ENCODE measurements around the gene FAM117A.
"Not testable (repeated sequence)": the region's sequence is repeated elsewhere in the genome, so short reads cannot be mapped to it uniquely, and the experiment has no call there.

Gene FAM117A

GRCh38 chr17:49766918-49767530, 3.1 kb upstream of the FAM117A start:
- TF ChIP-seq CTCF (IDR thresholded peaks at IDR 0.05; ENCODE audit: extremely low read depth, insufficient read depth, missing control alignments): no peak
- in situ Hi-C loops (cut with MboI; ENCODE audit: low pct_unique_long_range_greater_than_20kb, low sequenced_read_pairs, unreplicated experiment): no loop called here

GRCh38 chr17:49764559-49765180, 739 bp upstream of the FAM117A start:
- no peak for TF ChIP-seq CTCF (IDR thresholded peaks at IDR 0.05; ENCODE audit: extremely low read depth, insufficient read depth, missing control alignments)
- in situ Hi-C loops (cut with MboI; ENCODE audit: low pct_unique_long_range_greater_than_20kb, low sequenced_read_pairs, unreplicated experiment): no loop called here

More at GRCh38 chr17:49766918-49767530, 3.1 kb upstream of the FAM117A start:
- DNase-seq (ENCODE audit: low spot score): no peak

GRCh38 chr17:49762151-49762941, 1.6 kb downstream of the FAM117A start:
- in situ Hi-C loops (cut with MboI; ENCODE audit: low pct_unique_long_range_greater_than_20kb, low sequenced_read_pairs, unreplicated experiment): no loop called here
- TF ChIP-seq CTCF (IDR thresholded peaks at IDR 0.05; ENCODE audit: extremely low read depth, insufficient read depth, missing control alignments): no peak
- no peak for DNase-seq (ENCODE audit: low spot score)

More at GRCh38 chr17:49764559-49765180, 739 bp upstream of the FAM117A start:
- no peak for DNase-seq (ENCODE audit: low spot score)

GRCh38 chr17:49760932-49761558, 2.9 kb downstream of the FAM117A start:
- no peak for DNase-seq (ENCODE audit: low spot score)
- TF ChIP-seq CTCF (IDR thresholded peaks at IDR 0.05; ENCODE audit: extremely low read depth, insufficient read depth, missing control alignments): no peak
- in situ Hi-C loops (cut with MboI; ENCODE audit: low pct_unique_long_range_greater_than_20kb, low sequenced_read_pairs, unreplicated experiment): no loop called here

GRCh38 chr17:49760296-49760695, 3.6 kb downstream of the FAM117A start:
- DNase-seq (ENCODE audit: low spot score): no peak
- no peak for TF ChIP-seq CTCF (IDR thresholded peaks at IDR 0.05; ENCODE audit: extremely low read depth, insufficient read depth, missing control alignments)
- in situ Hi-C loops (cut with MboI; ENCODE audit: low pct_unique_long_range_greater_than_20kb, low sequenced_read_pairs, unreplicated experiment): no loop called here

GRCh38 chr17:49759203-49759602, 4.7 kb downstream of the FAM117A start:
- in situ Hi-C loops (cut with MboI; ENCODE audit: low pct_unique_long_range_greater_than_20kb, low sequenced_read_pairs, unreplicated experiment): no loop called here
- no peak for TF ChIP-seq CTCF (IDR thresholded peaks at IDR 0.05; ENCODE audit: extremely low read depth, insufficient read depth, missing control alignments)
- DNase-seq (ENCODE audit: low spot score): no peak

- in situ Hi-C loops (cut with MboI; ENCODE audit: low pct_unique_long_range_greater_than_20kb, low sequenced_read_pairs, unreplicated experiment); DNase-seq (ENCODE audit: low spot score): not testable (repeated sequence)
Measured at GRCh38 chr17:49758464-49759010, 5.4 kb downstream of the FAM117A start.

Data from GM13977 (cell line).